GM23338 (cell line): ENCODE measurements around the gene JPH4.

ENCODE experiments used
- CREB1 ChIP-seq: fragments of 250-450 bp; sonication (Bioruptor Pico); IDR thresholded peaks from 2 replicates; pipeline ENCODE4 v1.5.0; 2020; ENCODE audit warnings: low read depth, mild to moderate bottlenecking, moderate library complexity
- EZH2 ChIP-seq: fragments of 200-600 bp; sonication (generic); IDR thresholded peaks from one replicate; pipeline ENCODE4 v1.8.0; 2017; ENCODE audit warnings: antibody characterized with exemption, mild to moderate bottlenecking, low read depth; ENCODE audit not compliant: unreplicated experiment
- EZH2phosphoT487 ChIP-seq: fragments of 200-600 bp; sonication (generic); IDR thresholded peaks from one replicate; pipeline ENCODE4 v1.8.1; 2018; ENCODE audit warnings: antibody characterized with exemption; ENCODE audit not compliant: unreplicated experiment
- JUNB ChIP-seq: IDR thresholded peaks from one replicate; pipeline ENCODE4 v1.6.1; 2016; ENCODE audit warnings: antibody characterized with exemption; ENCODE audit not compliant: unreplicated experiment
- NANOG ChIP-seq: IDR thresholded peaks from 2 replicates; pipeline ENCODE4 v1.6.1; 2016; ENCODE audit warnings: antibody characterized with exemption, borderline replicate concordance
- POLR2AphosphoS5 ChIP-seq: IDR thresholded peaks from 2 replicates; pipeline ENCODE4 v1.6.1; 2016; ENCODE audit warnings: antibody characterized with exemption, low read depth
- REST ChIP-seq: IDR thresholded peaks from one replicate; pipeline ENCODE4 v1.6.1; 2018; ENCODE audit warnings: antibody characterized with exemption; ENCODE audit not compliant: unreplicated experiment
- STAT1 ChIP-seq: IDR thresholded peaks from one replicate; pipeline ENCODE4 v1.6.1; 2016; ENCODE audit warnings: antibody characterized with exemption; ENCODE audit not compliant: unreplicated experiment
- ZNF114 ChIP-seq: fragments of 250-450 bp; sonication (Bioruptor Pico); IDR thresholded peaks from 2 replicates; pipeline ENCODE4 v1.5.0; 2020; ENCODE audit warnings: mild to moderate bottlenecking, moderate library complexity
- TF ChIP-seq, protein P1 (sequence below), 2 experiments: fragments of 200-600 bp in 1 of 2; sonication (generic) in 1 of 2; conservative IDR thresholded peaks; 2 replicates each; pipeline versions ENCODE4 v1.5.1 to v1.6.1; 2016 to 2017; ENCODE audit warnings: antibody characterized with exemption in 2 of 2, low read depth in 2 of 2, mild to moderate bottlenecking in 2 of 2, moderate library complexity in 1 of 2

DNA sequence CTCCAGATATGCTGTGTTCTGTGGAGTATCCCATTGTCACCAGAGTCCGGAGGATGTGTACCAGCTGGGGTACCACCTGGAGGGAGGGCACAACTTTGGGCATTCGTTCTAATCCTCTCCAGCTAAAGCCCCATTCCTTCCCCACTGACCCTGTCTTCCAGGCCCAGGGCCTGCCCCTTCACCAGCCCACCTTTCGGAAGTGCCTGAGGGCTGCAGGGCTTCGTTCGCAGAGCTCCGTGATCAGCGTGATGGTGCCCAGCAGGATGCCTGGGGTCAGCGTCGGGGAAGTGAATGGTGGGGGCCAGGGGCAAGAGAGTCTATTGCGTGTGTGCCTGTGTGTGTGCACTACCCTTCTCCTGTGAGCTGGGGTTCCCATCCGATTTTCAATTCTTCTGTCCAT, 13.0 kb downstream of the JPH4 start:
- TF ChIP-seq, protein P1, sequence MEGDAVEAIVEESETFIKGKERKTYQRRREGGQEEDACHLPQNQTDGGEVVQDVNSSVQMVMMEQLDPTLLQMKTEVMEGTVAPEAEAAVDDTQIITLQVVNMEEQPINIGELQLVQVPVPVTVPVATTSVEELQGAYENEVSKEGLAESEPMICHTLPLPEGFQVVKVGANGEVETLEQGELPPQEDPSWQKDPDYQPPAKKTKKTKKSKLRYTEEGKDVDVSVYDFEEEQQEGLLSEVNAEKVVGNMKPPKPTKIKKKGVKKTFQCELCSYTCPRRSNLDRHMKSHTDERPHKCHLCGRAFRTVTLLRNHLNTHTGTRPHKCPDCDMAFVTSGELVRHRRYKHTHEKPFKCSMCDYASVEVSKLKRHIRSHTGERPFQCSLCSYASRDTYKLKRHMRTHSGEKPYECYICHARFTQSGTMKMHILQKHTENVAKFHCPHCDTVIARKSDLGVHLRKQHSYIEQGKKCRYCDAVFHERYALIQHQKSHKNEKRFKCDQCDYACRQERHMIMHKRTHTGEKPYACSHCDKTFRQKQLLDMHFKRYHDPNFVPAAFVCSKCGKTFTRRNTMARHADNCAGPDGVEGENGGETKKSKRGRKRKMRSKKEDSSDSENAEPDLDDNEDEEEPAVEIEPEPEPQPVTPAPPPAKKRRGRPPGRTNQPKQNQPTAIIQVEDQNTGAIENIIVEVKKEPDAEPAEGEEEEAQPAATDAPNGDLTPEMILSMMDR (conservative IDR thresholded peaks at IDR 0.05; ENCODE audit: low read depth in 2 of 2): no peak
- TF ChIP-seq EZH2phosphoT487 (no peak), REST (no peak), NANOG (no peak), EZH2 (no peak), JUNB (no peak), CREB1 (CRISPR knock-in tag) (no peak), POLR2AphosphoS5 (no peak), STAT1 (no peak), ZNF114 (CRISPR knock-in tag) (no peak)
